GM20000 (cell line): ENCODE data around the gene NWD2.

Experiments
- DNase-seq: peaks from one replicate; pipeline ENCODE4 v3.0.0; 2012; ENCODE audit warnings: low spot score
- TF ChIP-seq, protein P1 (sequence below): IDR thresholded peaks from 2 replicates; pipeline ENCODE4 v1.5.1; 2012; ENCODE audit warnings: mild to moderate bottlenecking, control low read depth; ENCODE audit errors: extremely low read depth, missing control alignments

Gene NWD2

GRCh38 chr4:37461801-37462200, 217.3 kb downstream of the NWD2 start:
- DNase-seq: no peak
- TF ChIP-seq, protein P1, sequence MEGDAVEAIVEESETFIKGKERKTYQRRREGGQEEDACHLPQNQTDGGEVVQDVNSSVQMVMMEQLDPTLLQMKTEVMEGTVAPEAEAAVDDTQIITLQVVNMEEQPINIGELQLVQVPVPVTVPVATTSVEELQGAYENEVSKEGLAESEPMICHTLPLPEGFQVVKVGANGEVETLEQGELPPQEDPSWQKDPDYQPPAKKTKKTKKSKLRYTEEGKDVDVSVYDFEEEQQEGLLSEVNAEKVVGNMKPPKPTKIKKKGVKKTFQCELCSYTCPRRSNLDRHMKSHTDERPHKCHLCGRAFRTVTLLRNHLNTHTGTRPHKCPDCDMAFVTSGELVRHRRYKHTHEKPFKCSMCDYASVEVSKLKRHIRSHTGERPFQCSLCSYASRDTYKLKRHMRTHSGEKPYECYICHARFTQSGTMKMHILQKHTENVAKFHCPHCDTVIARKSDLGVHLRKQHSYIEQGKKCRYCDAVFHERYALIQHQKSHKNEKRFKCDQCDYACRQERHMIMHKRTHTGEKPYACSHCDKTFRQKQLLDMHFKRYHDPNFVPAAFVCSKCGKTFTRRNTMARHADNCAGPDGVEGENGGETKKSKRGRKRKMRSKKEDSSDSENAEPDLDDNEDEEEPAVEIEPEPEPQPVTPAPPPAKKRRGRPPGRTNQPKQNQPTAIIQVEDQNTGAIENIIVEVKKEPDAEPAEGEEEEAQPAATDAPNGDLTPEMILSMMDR: no peak

- TF ChIP-seq, protein P1: no peak
- no peak for DNase-seq
These were observed 218.7 kb downstream of the NWD2 start for GRCh38 chr4:37463033-37463856.

DNA sequence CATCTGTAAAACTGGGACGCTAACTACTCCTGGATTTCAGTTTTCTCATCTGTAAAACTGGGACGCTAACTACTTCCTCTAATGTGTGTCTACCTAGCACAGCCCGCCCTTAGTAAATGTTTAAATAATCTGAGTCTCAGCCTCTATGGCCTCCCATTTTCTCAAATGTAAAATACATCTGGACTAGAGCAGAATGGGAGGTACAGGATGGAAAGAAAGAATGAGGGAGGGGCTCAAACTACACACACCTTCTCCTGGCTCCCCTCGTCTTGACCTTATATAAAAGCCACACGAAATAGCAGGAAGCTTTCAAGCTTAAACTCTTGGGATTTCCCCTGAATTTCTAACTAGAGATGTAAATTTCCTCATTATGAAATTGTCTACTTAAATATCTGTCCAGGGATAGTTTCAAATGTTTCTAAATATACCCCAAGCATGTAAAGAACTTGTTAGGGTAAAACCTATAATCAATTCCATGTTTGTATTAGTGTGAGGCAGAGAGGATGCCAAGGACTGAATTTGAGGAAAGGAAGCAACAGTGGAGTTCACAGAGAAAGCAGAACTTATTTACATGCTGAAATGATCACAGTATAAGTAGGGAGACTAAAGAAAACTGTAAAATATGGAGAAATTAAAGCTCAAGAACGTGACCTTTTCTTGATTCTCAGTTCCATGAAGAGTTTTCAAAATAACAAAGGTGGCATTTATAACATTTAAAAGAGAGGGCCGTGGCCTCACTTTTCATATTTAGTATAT, 220.0 kb downstream of the NWD2 start:
- TF ChIP-seq, protein P1: no peak
- DNase-seq: no peak

DNA sequence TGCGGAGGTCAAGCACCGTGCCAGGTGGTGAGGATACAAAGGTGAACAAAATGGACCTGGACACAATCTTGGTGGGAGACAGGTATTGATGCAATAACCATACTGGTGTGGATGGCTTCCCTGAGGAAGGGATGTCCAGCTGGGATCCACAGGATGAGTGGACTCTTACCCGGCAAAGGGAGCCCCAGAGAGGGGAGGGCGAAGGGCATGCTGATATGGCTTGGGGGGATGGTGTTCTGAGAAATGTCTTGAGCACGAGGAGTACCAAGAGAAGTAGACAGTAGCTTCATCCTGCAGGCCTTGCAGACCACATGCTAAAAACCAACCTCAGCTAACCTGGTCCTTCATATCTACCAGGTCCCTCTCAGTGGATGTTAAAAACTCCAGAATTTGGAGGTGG, 220.8 kb downstream of the NWD2 start:
- TF ChIP-seq, protein P1: no peak
- no peak for DNase-seq

DNA sequence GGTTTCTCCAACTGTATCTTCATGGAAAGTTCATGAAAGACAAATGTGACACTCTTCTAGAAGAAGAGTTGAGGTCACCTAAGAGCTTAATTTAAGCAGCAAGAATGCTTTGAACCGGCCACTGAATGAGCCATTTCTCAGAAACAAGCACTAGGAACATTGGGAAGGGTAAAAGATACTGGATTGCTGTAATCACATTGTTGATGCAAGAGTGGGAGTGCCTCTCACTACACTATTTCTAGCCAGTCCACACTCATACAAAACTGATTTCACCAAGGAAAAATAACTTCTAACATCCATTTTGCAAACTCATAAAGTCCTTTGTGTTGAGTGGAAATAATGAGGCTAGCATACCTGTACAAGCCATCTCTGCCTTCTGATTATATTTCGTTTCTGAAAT, 221.3 kb downstream of the NWD2 start:
- TF ChIP-seq, protein P1: no peak
- DNase-seq: no peak

DNA sequence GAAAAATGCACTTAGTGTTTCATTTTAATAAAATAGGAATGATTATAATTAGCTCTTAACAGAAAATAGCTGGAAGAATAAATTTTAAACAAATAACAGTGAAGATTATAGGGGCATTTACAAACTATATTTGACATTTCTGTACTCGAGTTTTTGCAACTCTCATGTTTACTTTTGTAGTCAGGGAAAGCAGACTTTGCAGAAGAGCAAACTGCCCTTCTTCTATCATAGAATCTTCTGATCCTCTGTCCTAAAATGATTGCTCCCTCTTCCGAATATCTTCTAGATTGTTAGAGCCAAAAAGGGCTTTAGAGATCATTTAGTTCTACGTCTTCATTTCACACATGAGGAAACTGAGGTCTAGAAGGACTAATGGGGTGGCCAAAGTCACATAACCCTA, 222.7 kb downstream of the NWD2 start:
- DNase-seq: no peak
- TF ChIP-seq, protein P1: no peak

DNA sequence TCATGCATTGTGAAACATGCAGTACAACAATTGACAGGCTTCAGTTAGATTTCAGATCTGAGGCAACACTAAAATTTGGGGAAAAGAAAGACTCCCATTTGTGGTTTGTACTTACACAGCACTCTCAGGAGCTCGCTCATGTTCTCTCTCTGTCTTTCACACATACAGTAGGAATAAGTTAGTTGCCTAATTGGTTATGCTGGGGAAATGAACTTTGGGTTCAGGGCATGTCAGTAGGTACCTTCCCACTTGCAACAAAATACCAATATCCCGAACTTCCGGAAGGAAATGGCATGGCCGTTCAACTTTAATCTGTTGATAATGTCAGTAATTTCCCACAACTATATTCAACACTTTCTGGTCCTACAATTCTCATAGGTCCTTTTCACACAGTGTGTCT, 223.3 kb downstream of the NWD2 start:
- no peak for DNase-seq
- TF ChIP-seq, protein P1: no peak
